GM12873 (cell line): Measurements from ENCODE around the gene PDE7B.

Experiments
- CTCF ChIP-seq: IDR thresholded peaks from 2 replicates; pipeline ENCODE4 v1.5.1; 2012; ENCODE audit warnings: low read depth, mild to moderate bottlenecking, moderate library complexity, low read length, control low read depth; ENCODE audit not compliant: insufficient read depth; ENCODE audit errors: missing control alignments

The PDE7B gene

GRCh38 chr6:136052031-136052430 is 200.5 kb downstream of the PDE7B start:
- TF ChIP-seq CTCF = no peak

- no peak for TF ChIP-seq CTCF
Observed at GRCh38 chr6:136058852-136059251, 207.4 kb downstream of the PDE7B start.

- no peak for TF ChIP-seq CTCF
Observed at GRCh38 chr6:136059308-136059707, 207.8 kb downstream of the PDE7B start.

- no peak for TF ChIP-seq CTCF
Observed at GRCh38 chr6:136060052-136060451, 208.6 kb downstream of the PDE7B start.

- no peak for TF ChIP-seq CTCF
Observed at GRCh38 chr6:136060759-136061158, 209.3 kb downstream of the PDE7B start.

GRCh38 chr6:136061701-136062100 is 210.2 kb downstream of the PDE7B start:
- no peak for TF ChIP-seq CTCF

GRCh38 chr6:136063096-136063495 is 211.6 kb downstream of the PDE7B start:
- TF ChIP-seq CTCF = no peak

- no peak for TF ChIP-seq CTCF
Observed at GRCh38 chr6:136066005-136066404, 214.5 kb downstream of the PDE7B start.
